ENCODE measurements around the gene MTMR10. TPM values are rescaled to one million over a fixed set of nuclear protein-coding genes. Genes with fewer than 3 reads are reported as not detected.

Gene MTMR10
- total RNA-seq, 1 experiment from 2014 or later, result 16.0 TPM

DNA sequence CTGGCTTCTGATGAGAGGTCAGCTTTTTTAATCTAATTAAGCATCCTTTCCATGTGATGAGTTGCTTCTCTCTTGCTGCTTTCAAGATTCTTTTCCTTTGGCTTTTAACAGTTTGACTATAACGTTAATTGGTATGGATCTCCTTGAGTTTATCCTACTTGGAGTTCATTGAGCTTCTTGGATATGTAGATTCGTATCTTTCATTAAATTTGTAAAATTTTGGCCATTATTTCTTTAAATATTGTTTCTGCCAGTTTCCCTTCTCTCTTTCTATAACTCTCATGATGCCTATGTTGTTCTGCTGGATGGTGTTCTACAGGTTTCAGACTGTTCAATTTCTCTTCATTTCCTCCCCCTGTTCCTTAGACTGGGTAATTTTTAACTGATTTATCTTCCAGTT lies 21.0 kb upstream of the MTMR10 start:
- intact Hi-C loops (cut with micrococcal nuclease; ENCODE audit: unreplicated experiment), result no loop called here
- Histone ChIP-seq H3K36me3 (ENCODE audit: insufficient read depth, low read length, poor library complexity, severe bottlenecking) (no peaks in the 10 kb centered on the region), H3K4me3 (ENCODE audit: low read depth, low read length, poor library complexity, severe bottlenecking) (no peak overlapping the region), H3K27me3 (replicated peaks; ENCODE audit: insufficient read depth, low read depth, low read length, poor library complexity) (peaks cover 7% of the 10 kb centered on the region), H3K27ac (ENCODE audit: low read depth, low read length, poor library complexity, severe bottlenecking) (no peak overlapping the region), H3K4me1 (ENCODE audit: insufficient read depth, low read length, poor library complexity, severe bottlenecking) (no peaks in the 10 kb centered on the region), H3K9me3 (ENCODE audit: low read depth, low read length, poor library complexity, severe bottlenecking) (peaks cover 12% of the 10 kb centered on the region)
- BruUV-seq (replicated peaks), result no TSS peak
- POLR2A ChIA-PET (ENCODE audit: low non-redundant PET), result no interaction called here
- CTCF ChIA-PET, result no interaction called here
- TF ChIP-seq CTCF (conservative IDR thresholded peaks at IDR 0.05; ENCODE audit: low read depth, low read length) (no peak), EZH2 (IDR thresholded peaks at IDR 0.05; ENCODE audit: borderline replicate concordance, low read depth, low read length, poor library complexity, severe bottlenecking) (no peak)
- no peak for DNase-seq (ENCODE audit: low spot score)

GRCh38 chr15:31010036-31010435 lies 18.6 kb upstream of the MTMR10 start:
- no TSS peak for BruUV-seq (replicated peaks)
- H3K9me3 ChIP-seq (ENCODE audit: low read depth, low read length, poor library complexity, severe bottlenecking), result peaks cover 12% of the 10 kb centered on the region
- ChIA-PET POLR2A (ENCODE audit: low non-redundant PET) (no interaction called here), CTCF (no interaction called here)
- no peaks in the 10 kb centered on the region for H3K4me1 ChIP-seq (ENCODE audit: insufficient read depth, low read length, poor library complexity, severe bottlenecking)
- no peaks in the 10 kb centered on the region for H3K36me3 ChIP-seq (ENCODE audit: insufficient read depth, low read length, poor library complexity, severe bottlenecking)
- no peak for TF ChIP-seq EZH2 (IDR thresholded peaks at IDR 0.05; ENCODE audit: borderline replicate concordance, low read depth, low read length, poor library complexity, severe bottlenecking)
- TF ChIP-seq CTCF (conservative IDR thresholded peaks at IDR 0.05; ENCODE audit: low read depth, low read length), result no peak
- no peak overlapping the region for H3K27ac ChIP-seq (ENCODE audit: low read depth, low read length, poor library complexity, severe bottlenecking)
- DNase-seq (ENCODE audit: low spot score), result no peak
- peaks cover 10% of the 10 kb centered on the region for H3K27me3 ChIP-seq (replicated peaks; ENCODE audit: insufficient read depth, low read depth, low read length, poor library complexity)
- no peak overlapping the region for H3K4me3 ChIP-seq (ENCODE audit: low read depth, low read length, poor library complexity, severe bottlenecking)
- intact Hi-C loops (cut with micrococcal nuclease; ENCODE audit: unreplicated experiment), result no loop called here

DNA sequence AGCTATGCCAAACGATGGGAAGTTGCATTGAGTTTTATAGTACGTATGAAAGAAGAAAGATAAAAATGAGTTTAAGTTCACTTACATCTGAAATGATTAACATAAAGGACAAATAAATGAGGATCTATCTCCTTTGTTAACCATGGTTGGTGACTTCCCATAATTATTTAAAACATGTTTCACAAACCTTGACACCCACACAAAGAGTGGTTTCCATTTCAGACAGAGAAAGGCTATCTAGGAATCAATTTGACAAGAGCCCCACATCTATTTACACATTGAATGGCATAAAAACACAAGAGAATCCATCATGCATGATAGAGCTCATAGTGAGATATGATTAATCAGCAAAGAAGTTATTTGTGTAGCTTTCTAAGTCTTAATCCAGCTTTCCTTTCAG lies 14.2 kb upstream of the MTMR10 start:
- no peaks in the 10 kb centered on the region for H3K36me3 ChIP-seq (ENCODE audit: insufficient read depth, low read length, poor library complexity, severe bottlenecking)
- H3K4me3 ChIP-seq (ENCODE audit: low read depth, low read length, poor library complexity, severe bottlenecking), result no peak overlapping the region
- DNase-seq (ENCODE audit: low spot score), result no peak
- no TSS peak for BruUV-seq (replicated peaks)
- CTCF ChIA-PET, result no interaction called here
- POLR2A ChIA-PET (ENCODE audit: low non-redundant PET), result no interaction called here
- TF ChIP-seq EZH2 (IDR thresholded peaks at IDR 0.05; ENCODE audit: borderline replicate concordance, low read depth, low read length, poor library complexity, severe bottlenecking) (no peak), CTCF (conservative IDR thresholded peaks at IDR 0.05; ENCODE audit: low read depth, low read length) (no peak)
- H3K9me3 ChIP-seq (ENCODE audit: low read depth, low read length, poor library complexity, severe bottlenecking), result no peaks in the 10 kb centered on the region
- H3K4me1 ChIP-seq (ENCODE audit: insufficient read depth, low read length, poor library complexity, severe bottlenecking), result no peaks in the 10 kb centered on the region
- H3K27ac ChIP-seq (ENCODE audit: low read depth, low read length, poor library complexity, severe bottlenecking), result no peak overlapping the region
- intact Hi-C loops (cut with micrococcal nuclease; ENCODE audit: unreplicated experiment), result no loop called here
- peaks cover 26% of the 10 kb centered on the region for H3K27me3 ChIP-seq (replicated peaks; ENCODE audit: insufficient read depth, low read depth, low read length, poor library complexity)

All from A673 (cell line).